Gastroesophageal sphincter (tissue), 3 donors: ENCODE data around the gene CNP.

Source experiments
- CTCF ChIP-seq, 4 experiments: fragments of 200-600 bp in 2 of 4; fragments of 450-650 bp in 2 of 4; sonication (generic) in 1 of 4; IDR thresholded peaks; one replicate each; pipeline ENCODE4 v1.5.1; 2017 to 2019; ENCODE audit warnings: antibody characterized with exemption in 4 of 4, mild to moderate bottlenecking in 2 of 4, moderate library complexity in 2 of 4
- EP300 ChIP-seq: sonication (generic); formaldehyde crosslinking; IDR thresholded peaks from one replicate; pipeline ENCODE4 v1.6.1; 2017; ENCODE audit warnings: antibody characterized with exemption, mild to moderate bottlenecking
- POLR2A ChIP-seq, 2 donors: fragments of 450-650 bp; IDR thresholded peaks; one replicate each; pipeline ENCODE4 v1.6.1; 2017; ENCODE audit warnings: antibody characterized with exemption in 2 of 2, mild to moderate bottlenecking in 2 of 2, moderate library complexity in 1 of 2
- POLR2AphosphoS5 ChIP-seq: sonication (generic); formaldehyde crosslinking; IDR thresholded peaks from one replicate; pipeline ENCODE4 v1.6.1; 2017; ENCODE audit warnings: antibody characterized with exemption

- TF ChIP-seq POLR2AphosphoS5 (no peak), CTCF (IDR thresholded peaks at IDR 0.05) (no peak), POLR2A (IDR thresholded peaks at IDR 0.05) (no peak), EP300 (no peak)
Observed at GRCh38 chr17:41968676-41969075, 2.1 kb downstream of the CNP start.
